Activated naive CD4-positive, alpha-beta T cell treated with anti-CD3 and anti-CD28 coated beads for 36 hours (primary cell): ENCODE data around the gene WDR18. TPM values are rescaled to one million over a fixed set of nuclear protein-coding genes. Genes with fewer than 3 reads are reported as not detected.

Experiments
- CTCF ChIA-PET: fragments of 350-600 bp; sonication (Branson Sonifier 250); formaldehyde crosslinking; loops from one replicate; lab custom pipeline; 2021; ENCODE audit warnings: antibody characterized with exemption; lab: Charles Lee
- DNase-seq: peaks from one replicate; pipeline ENCODE4 v3.0.0-alpha.2; 2020
- H3K27ac Mint-ChIP-seq: one replicate; pipeline ENCODE4 v1.8.0; 2021; ENCODE audit warnings: mild to moderate bottlenecking, mixed read lengths
- H3K27me3 Mint-ChIP-seq: one replicate; pipeline ENCODE4 v1.8.0; 2021; ENCODE audit warnings: low read depth, mixed read lengths
- H3K36me3 Mint-ChIP-seq: one replicate; pipeline ENCODE4 v1.8.0; 2021; ENCODE audit warnings: low read depth, mixed read lengths
- H3K4me1 Mint-ChIP-seq: one replicate; pipeline ENCODE4 v1.8.0; 2021; ENCODE audit warnings: low read depth, mixed read lengths
- H3K4me3 Mint-ChIP-seq: one replicate; pipeline ENCODE4 v1.8.0; 2021; ENCODE audit warnings: mild to moderate bottlenecking, moderate library complexity, mixed read lengths
- H3K9me3 Mint-ChIP-seq: one replicate; pipeline ENCODE4 v1.8.0; 2021; ENCODE audit warnings: mixed read lengths
- intact Hi-C: fragments of 100-400 bp; cut with micrococcal nuclease; formaldehyde crosslinking; loops from one replicate; pipeline ENCODE4 v1.15.1; 2023
- total RNA-seq, 2 experiments: library from RNA; stranded (reverse); gene quantifications; one replicate each; pipeline ENCODE4 v1.2.3, GENCODE V29; 2021

The WDR18 gene
- total RNA-seq, 2 experiments from 2014 or later = 77.8 to 82.0 TPM

DNA sequence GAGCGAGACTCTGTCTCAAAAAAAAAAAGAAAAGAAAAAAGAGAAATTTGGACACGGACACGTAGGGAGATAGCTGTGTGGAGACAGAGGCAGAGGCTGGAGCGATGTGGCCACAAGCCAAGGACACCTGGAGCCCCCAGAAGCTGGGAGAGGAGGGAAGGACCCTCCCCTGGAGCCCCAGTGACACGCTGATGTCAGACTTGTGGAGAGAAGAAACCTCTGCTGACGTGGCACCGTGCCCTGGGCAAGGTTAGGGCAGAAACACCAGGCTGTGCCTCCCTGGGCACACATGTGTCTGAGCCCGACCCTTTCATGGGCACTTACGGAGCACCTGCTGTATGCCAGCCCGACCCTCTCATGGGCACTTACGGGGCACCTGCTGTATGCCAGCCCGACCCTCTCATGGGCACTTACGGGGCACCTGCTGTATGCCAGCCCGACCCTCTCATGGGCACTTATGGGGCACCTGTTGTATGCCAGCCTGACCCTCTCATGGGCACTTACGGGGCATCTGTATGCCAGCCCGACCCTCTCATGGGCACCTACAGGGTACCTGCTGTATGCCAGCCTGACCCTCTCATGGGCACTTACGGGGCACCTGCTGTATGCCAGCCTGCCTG, 40.5 kb upstream of the WDR18 start:
- intact Hi-C loops = no loop called here
- H3K9me3 Mint-ChIP-seq = no peaks in the 10 kb centered on the region
- peaks cover 2% of the 10 kb centered on the region for H3K36me3 Mint-ChIP-seq
- no peak overlapping the region for H3K4me3 Mint-ChIP-seq
- CTCF ChIA-PET = interaction anchor here (0.6 kb wide), 1 partner anchor 278 kb away, joined by 3 read pairs; no protein-coding TSS in a partner anchor
- H3K27me3 Mint-ChIP-seq = no peaks in the 10 kb centered on the region
- DNase-seq = no peak
- no peak overlapping the region for H3K27ac Mint-ChIP-seq
- H3K4me1 Mint-ChIP-seq = peaks cover 14% of the 10 kb centered on the region

DNA sequence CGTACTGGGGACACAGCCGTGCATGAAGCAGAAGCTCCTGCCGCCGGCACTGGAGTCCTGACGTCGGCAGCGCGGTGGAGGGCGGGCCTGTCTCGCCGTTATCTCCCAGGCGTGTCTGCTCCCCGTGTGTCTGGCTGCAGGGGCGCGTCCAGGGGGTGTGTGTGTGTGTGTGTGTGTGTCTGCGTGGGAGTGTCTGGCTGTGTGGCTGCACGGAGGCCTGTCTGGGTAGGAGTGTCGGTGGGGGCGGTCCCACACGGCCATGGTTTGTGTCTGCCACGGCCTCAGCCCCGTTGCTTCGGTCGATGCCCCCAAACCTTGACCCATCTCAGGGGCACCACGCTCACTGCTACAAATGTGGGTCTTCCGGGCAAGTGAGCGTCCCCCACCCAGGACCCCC, 40.0 kb upstream of the WDR18 start:
- CTCF ChIA-PET = interaction anchor here (0.6 kb wide), 1 partner anchor 278 kb away, joined by 3 read pairs; no protein-coding TSS in a partner anchor
- Mint-ChIP-seq H3K27me3 (no peaks in the 10 kb centered on the region), H3K4me1 (peaks cover 14% of the 10 kb centered on the region), H3K27ac (no peak overlapping the region), H3K36me3 (peaks cover 2% of the 10 kb centered on the region), H3K9me3 (no peaks in the 10 kb centered on the region), H3K4me3 (no peak overlapping the region)
- intact Hi-C loops = no loop called here
- DNase-seq = no peak

DNA sequence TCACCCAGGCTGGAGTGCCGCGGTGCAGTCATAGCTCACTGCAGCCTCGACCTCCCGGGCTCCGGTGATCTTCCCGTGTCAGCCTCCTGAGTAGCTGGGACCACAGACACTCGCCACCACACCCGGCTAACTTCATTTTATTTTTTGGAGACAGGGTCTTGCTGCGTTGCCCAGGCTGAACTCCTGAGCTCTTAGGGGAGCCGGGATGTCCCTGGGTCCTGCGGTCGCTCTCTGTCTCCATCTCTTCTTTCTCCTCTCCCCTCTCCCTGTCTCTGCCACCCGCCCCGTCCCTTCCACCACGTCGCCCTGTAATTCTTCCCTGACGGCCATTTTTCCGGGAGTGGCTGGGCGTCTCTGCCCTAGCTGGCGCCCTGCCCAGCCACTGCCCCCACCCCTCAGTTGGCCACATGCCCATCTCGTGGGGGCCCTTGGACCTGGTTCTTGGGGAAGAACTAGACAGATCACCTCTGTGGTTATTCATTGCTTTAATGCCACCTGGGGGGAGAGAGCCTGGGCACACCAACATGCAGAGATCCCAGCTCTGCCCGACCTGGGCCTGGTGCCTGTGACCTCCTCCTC, 39.4 kb upstream of the WDR18 start:
- Mint-ChIP-seq H3K36me3 (no peaks in the 10 kb centered on the region), H3K9me3 (no peaks in the 10 kb centered on the region), H3K4me3 (no peak overlapping the region), H3K4me1 (peaks cover 12% of the 10 kb centered on the region), H3K27me3 (no peaks in the 10 kb centered on the region), H3K27ac (no peak overlapping the region)
- CTCF ChIA-PET = interaction anchor here (0.6 kb wide), 1 partner anchor 277 kb away, joined by 3 read pairs; no protein-coding TSS in a partner anchor
- intact Hi-C loops = no loop called here
- no peak for DNase-seq

DNA sequence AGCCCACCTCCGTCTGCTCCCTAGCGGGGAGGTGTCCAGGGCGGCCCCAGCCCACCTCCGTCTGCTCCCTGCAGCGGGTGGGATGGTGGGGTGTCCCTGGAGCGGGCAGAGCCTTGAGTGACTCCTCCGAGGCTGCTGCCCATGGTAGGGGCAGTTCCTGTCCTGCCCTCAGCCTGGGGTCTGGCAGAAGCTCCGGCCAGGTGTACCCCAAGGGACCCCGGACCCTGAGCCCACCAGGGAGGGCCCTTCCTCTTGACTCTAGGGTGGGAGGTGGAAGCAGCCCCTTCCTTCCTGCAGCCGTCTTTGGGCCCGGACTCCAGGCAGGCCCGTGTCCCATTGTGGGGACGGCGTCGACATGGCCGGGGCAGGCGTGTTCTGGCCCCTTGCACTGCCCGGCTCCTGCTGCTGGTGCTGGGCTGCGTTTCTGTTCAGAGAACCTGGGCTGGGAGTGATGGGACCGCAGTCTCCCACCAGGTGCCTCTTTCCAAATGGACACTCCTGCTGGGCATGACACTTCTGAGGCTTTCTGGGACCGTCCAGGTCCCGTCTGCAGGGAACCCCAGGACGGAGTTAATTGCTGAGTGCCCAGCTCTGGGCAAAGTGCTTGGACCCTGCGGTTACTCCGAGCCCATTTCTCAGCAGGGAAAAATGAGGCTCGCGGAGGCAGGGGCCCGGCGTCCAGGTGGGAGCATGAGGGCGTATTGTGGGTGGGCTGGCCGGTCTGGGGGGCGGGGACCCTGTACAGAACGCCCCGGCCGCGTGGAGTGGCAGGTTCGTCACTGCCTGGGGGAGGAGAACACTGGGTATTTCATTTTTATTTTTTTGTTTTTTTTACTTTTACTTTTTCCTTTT, 38.5 kb upstream of the WDR18 start:
- intact Hi-C loops = no loop called here
- DNase-seq = no peak
- H3K4me1 Mint-ChIP-seq = peaks cover 5% of the 10 kb centered on the region
- H3K27me3 Mint-ChIP-seq = no peaks in the 10 kb centered on the region
- H3K4me3 Mint-ChIP-seq = no peak overlapping the region
- H3K27ac Mint-ChIP-seq = no peak overlapping the region
- no peaks in the 10 kb centered on the region for H3K36me3 Mint-ChIP-seq
- CTCF ChIA-PET = interaction anchor here (0.6 kb wide), 1 partner anchor 21 kb away, joined by 6 read pairs; no protein-coding TSS in a partner anchor
- no peaks in the 10 kb centered on the region for H3K9me3 Mint-ChIP-seq

DNA sequence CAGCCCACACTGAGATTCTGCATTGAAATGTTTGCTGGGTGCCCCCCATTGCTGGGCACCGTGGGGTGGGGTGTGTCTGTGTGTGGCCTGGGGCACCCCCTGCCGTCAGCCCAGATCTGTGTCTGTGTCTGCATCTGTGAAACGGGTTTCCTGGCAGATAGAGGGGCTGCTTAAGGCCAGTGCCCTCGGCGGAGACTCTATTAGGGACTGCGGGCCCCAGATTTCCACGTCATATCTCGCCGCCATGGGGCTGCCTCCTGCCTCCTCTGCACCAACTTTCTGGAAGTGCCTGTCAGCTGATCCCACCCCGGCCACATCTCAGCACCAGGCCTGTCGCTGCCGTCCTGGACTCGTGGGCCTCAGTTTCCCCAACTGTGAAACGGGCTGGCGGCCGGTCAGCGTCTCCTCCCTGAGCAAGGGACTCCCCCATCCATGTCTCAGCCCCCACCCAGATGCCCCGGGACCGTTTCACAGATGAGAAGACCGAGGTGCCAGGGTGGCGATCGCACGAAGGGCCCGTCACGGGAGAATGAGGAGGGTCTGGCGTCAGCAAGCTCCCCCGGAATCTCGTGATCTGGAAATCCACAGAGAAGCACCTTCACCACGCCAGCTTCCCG, 36.9 kb upstream of the WDR18 start:
- no peaks in the 10 kb centered on the region for H3K36me3 Mint-ChIP-seq
- no peak overlapping the region for H3K27ac Mint-ChIP-seq

DNA sequence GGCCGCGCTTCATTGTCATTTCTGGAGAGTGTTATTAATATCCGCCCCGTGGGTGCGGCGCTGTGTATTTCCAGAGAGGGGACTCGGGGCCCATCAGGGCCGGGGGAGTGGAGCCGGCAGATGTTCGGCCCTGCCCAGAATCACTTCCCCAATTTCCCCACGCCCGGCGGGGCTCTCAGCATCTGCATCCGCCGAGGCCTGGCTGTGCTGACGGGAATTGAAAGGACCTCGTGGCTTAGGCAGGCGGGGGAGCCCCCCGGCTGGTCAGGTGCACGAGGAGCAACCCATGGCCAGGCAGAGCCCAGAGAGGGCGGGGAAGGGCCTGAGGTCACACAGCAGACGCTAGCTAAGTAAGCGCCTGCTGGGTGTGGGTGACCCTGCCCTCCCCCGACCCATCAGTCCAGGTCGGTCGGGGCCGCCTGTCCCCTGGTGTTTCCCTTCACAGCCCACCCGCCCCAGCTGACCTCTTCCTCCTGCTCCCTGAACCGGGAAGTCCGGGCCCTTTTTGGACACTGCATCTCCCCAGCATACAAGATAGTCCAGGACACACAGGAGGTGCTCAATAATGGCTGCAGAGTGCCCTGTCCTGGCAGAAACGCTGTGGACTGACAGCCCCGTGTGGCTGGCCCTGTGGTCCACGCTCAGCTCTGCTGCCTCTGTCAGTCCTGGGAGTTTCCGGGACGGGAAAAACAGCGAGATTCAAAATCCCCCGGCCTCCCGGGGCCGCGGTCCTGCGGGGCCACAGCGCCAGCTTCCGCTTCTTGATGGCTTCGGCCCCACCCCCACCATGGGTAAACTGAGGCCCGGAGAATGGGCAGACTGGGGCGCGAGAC, 36.2 kb upstream of the WDR18 start:
- DNase-seq = no peak
- CTCF ChIA-PET = no interaction called here

More for the DNA sequence above, 36.9 kb upstream of the WDR18 start:
- Mint-ChIP-seq H3K4me3 (no peak overlapping the region), H3K4me1 (no peaks in the 10 kb centered on the region), H3K27me3 (no peaks in the 10 kb centered on the region), H3K9me3 (no peaks in the 10 kb centered on the region)
- intact Hi-C loops = no loop called here
- CTCF ChIA-PET = no interaction called here
- DNase-seq = no peak

DNA sequence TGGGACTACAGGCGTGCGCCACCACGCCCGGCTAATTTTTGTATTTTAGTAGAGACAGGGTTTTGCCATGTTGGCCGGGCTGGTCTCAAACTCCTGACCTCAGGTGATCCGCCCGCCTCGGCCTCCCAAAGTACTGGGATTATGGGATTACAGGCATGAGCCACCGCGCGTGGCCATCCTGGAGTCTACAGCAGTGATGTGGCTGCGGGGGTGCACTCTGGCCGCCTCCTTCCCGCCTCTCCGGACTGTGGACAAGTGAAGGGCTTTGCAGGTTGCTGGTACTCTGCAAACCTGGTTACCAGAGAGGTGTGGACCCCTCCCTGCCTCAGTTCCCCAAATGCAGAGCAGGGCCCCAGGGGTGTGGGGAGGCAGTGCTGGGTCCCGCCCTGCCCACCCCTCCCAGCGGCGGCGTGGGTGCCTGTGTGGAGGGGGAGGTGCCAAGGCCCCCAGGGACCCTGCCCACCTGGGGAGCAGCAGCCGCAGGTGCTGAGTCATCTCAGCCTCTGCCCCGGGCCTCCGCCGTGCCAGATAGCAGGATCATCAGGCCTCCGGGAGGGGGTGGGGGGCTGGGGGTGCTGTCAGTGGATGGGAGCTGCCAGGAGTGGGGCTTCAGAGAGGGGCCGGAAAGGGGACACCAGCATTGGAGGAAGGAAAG, 35.2 kb upstream of the WDR18 start:
- Mint-ChIP-seq H3K4me3 (no peak overlapping the region), H3K4me1 (peaks cover 8% of the 10 kb centered on the region), H3K27me3 (no peaks in the 10 kb centered on the region), H3K9me3 (no peaks in the 10 kb centered on the region), H3K36me3 (no peaks in the 10 kb centered on the region), H3K27ac (no peak overlapping the region)
- intact Hi-C loops = no loop called here
- CTCF ChIA-PET = no interaction called here
- DNase-seq = no peak

More for the DNA sequence above, 36.2 kb upstream of the WDR18 start:
- no peaks in the 10 kb centered on the region for H3K36me3 Mint-ChIP-seq
- intact Hi-C loops = no loop called here
- no peaks in the 10 kb centered on the region for H3K9me3 Mint-ChIP-seq
- peaks cover under 1% of the 10 kb centered on the region for H3K4me1 Mint-ChIP-seq
- H3K4me3 Mint-ChIP-seq = no peak overlapping the region
- no peaks in the 10 kb centered on the region for H3K27me3 Mint-ChIP-seq
- no peak overlapping the region for H3K27ac Mint-ChIP-seq

DNA sequence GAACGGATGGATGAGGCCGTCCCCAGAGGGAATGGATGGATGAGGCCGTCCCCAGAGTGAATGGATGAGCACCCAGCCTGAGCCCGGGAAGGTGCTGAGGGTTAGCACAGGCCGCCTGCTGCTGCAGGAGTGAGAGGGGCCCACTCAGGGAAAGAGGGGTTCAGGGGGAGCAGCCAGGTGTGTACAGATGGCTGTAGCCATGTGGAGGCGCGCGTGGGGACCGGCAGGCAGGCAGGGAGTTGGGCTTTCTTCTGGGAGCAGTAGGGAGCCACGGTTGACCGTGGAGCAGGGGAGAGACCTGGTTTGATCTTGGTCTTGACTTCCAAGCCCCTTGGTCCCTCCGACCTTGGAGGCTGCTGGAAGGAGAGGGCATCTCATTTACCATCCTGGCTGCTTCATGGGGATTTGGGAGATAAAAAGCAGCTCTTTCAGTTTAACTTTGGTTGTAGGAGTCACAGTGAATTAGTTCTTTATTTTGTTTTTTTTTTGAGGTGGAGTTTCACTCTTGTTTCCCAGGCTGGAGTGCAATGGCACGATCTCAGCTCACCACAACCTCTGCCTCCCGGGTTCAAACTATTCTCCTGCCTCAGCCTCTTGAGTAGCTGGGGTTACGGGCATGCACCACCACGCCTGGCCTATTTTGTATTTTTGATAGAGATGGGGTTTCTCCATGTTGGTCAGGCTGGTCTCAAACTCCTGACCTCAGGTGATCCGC, 33.6 kb upstream of the WDR18 start:
- intact Hi-C loops = no loop called here
- Mint-ChIP-seq H3K27me3 (no peaks in the 10 kb centered on the region), H3K4me1 (peaks cover 8% of the 10 kb centered on the region), H3K9me3 (no peaks in the 10 kb centered on the region), H3K36me3 (no peaks in the 10 kb centered on the region), H3K4me3 (no peak overlapping the region), H3K27ac (no peak overlapping the region)
- no peak for DNase-seq
- CTCF ChIA-PET = no interaction called here

DNA sequence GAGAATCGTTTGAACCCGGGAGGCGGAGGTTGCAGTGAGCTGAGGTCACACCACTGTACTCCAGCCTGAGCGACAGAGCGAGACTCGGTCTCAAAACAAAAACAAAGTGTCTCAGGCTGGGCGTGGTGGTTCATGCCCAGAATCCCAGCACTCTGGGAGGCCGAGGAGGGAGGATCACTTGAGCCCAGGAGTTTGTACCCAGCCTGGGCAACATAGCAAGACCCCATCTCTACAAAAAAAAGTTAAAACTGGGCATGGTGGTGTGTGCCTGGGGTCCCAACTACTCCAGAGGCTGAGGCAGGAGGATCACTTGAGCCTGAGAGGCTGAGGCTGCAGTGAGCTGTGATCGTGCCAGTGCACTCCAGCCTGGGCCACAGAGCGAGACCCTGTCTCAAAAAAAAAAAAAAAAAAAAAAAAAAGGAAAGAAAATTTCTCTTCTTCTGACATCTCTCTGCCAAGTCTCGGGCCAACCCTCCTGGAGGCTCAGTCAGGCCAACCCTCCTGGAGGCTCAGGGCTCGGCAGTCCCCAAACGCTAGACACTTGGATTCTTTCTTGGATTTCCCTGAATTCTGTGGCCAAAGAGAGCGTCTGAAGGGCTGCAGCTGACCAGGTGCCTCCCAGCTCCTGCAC, 32.0 kb upstream of the WDR18 start:
- intact Hi-C loops = no loop called here
- no peak for DNase-seq
- Mint-ChIP-seq H3K4me1 (peaks cover 8% of the 10 kb centered on the region), H3K4me3 (no peak overlapping the region), H3K27ac (no peak overlapping the region), H3K36me3 (no peaks in the 10 kb centered on the region), H3K27me3 (no peaks in the 10 kb centered on the region), H3K9me3 (no peaks in the 10 kb centered on the region)
- CTCF ChIA-PET = no interaction called here

DNA sequence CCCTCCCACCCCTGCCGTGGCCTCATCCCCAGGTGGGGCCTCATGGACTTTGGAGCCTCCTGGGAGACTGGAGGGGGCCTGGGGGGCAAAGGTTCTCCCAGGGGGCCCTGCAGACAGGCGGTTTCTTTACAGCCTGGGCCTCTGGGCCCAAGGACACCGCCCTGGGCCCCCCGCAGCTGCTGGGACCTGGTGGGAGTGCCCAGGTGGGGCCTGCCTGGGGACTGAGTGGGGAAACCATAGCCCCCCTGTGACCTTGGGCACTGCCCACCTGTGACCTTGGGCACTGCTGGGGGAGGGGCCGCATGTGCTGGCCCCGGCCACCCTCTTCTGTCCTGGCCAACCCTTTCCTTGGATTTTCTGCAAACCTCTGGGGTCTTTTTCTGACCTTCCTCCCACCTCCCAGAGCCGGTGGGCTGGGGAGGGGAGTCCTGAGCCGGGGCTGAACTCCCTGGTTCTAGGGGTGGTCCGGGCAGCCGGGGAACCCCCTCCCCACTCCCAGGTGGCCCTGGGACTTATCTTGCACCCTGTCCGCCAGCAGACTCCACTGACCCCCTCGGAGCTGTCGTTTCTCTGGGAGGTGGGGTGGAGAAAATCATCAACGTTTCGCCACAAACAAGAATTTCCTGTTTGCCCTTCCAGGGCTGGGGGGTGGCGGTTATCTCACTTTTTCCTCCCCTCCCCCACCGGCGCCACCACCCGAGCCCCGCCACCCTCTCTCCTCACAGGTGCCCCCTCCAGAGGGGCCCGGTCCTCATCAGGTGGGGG, 31.3 kb upstream of the WDR18 start:
- Mint-ChIP-seq H3K9me3 (no peaks in the 10 kb centered on the region), H3K27me3 (no peaks in the 10 kb centered on the region), H3K4me3 (no peak overlapping the region), H3K27ac (no peak overlapping the region), H3K4me1 (peaks cover 8% of the 10 kb centered on the region), H3K36me3 (no peaks in the 10 kb centered on the region)
- DNase-seq = no peak
- CTCF ChIA-PET = interaction anchor here (0.5 kb wide), 1 partner anchor 31 kb away, joined by 3 read pairs; the partner anchor contains the start of gene WDR18
- intact Hi-C loops = no loop called here
